MM.1S (cell line): ENCODE results near the gene KIAA0319L.

Source experiments
- CTCF ChIP-seq: fragments of 300-600 bp; sonication (generic); IDR thresholded peaks from 2 replicates; pipeline ENCODE4 v1.5.1; 2016; ENCODE audit warnings: antibody characterized with exemption, low read length, mixed read lengths
- EZH2phosphoT487 ChIP-seq: fragments of 300-600 bp; sonication (generic); IDR thresholded peaks from 2 replicates; pipeline ENCODE4 v1.6.1; 2018; ENCODE audit warnings: antibody characterized with exemption, low read length

- TF ChIP-seq EZH2phosphoT487, result no peak
- no peak for TF ChIP-seq CTCF
Observed at GRCh38 chr1:35560256-35561225, 3.3 kb upstream of the KIAA0319L start.
